Motor neuron (in vitro differentiated cells): Measurements from ENCODE around the gene FNDC3B. TPM values are rescaled to one million over a fixed set of nuclear protein-coding genes. Genes with fewer than 3 reads are reported as not detected.
A peak's percentile ranks its signal among the peaks of the same experiment; 100 is the strongest.

Experiments used
- ATAC-seq, 8 experiments: fragments of 200-7000 bp; cut with Tn5 transposase; replicated peaks in 6 of 8; 2 replicates each; pipeline ENCODE4 v1.8.0; 2021; ENCODE audit warnings: mild to moderate bottlenecking in 8 of 8, moderate library complexity in 8 of 8
- H3K27ac ChIP-seq, 2 donors: fragments of 250-450 bp; sonication (Bioruptor Pico); 2 replicates each; pipeline ENCODE4 v1.9.0; 2021; ENCODE audit warnings: antibody characterized with exemption in 2 of 2, mild to moderate bottlenecking in 2 of 2, moderate library complexity in 1 of 2
- H3K4me1 ChIP-seq, 2 donors: fragments of 250-450 bp; sonication (Bioruptor Pico); replicated peaks in 1 of 2; 2 replicates each; pipeline ENCODE4 v1.6.1; 2021; ENCODE audit warnings: antibody characterized with exemption in 2 of 2, mild to moderate bottlenecking in 2 of 2, moderate library complexity in 1 of 2
- H3K4me3 ChIP-seq, 5 donors: fragments of 250-450 bp; sonication (Bioruptor Pico); 2 replicates each; pipeline ENCODE4 v1.9.0; 2021; ENCODE audit warnings: antibody characterized with exemption in 5 of 5, mild to moderate bottlenecking in 5 of 5, moderate library complexity in 4 of 5
- WGBS, 10 experiments: fragments of 450-650 bp; shearing (Covaris generic); methylation state at CpG; one replicate each; pipeline ENCODE4 v1.0.0; 2022; 5-methylcytosine and 5-hydroxymethylcytosine counted together
- in situ Hi-C, 9 experiments: fragments of 400-800 bp; cut with MboI; loops; one replicate each; pipeline ENCODE4 v1.15.0; 2021; ENCODE audit warnings: low sequenced_read_pairs in 9 of 9, low pct_unique_long_range_greater_than_20kb in 2 of 9; ENCODE audit not compliant: unreplicated experiment in 9 of 9
- total RNA-seq, 8 experiments: library from RNA; unstranded; fragments of 300-600 nt; gene quantifications; 2 replicates each; pipeline versions ENCODE4 v1.2.3 to v1.2.4, GENCODE V29; 2022

FNDC3B gene
- total RNA-seq, 8 experiments from 2014 or later, result 12.4 to 77.0 (median 36.6) TPM

DNA sequence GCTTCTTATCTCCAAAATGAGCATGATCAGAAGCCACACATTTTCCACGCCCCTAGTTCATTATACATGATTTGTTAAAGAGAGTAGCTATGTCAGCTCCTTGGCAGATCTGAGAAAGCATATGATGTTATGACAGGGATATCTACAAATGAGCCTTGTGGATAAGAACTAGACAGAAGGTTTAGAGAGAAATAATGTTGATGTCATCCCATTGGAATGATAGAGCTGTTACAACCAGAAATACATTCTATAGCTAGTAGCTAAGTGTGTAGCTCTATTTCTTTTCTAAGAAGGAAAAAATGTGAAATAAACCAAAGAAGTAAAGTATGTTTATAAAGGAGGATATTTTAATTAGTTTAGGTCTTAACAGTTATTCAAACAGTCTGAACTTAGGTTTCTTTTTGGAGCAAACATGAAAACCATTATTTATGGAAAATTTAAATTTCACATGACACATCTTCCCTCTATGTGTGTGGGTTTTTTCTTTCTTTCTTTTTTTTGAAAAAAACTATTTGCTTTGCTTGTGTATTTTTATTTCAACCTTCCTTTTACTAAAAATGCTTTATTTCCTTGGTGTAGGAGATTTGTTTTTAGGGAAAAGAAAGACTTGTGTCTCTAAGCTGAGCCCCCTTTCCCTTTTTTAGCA is 241.2 kb downstream of the FNDC3B start:
- Histone ChIP-seq H3K4me3 (no peak overlapping the region), H3K27ac (no peak overlapping the region), H3K4me1 (peaks cover 0 to 3% of the 10 kb centered on the region in 2 donors)
- peak in 4 of 8 experiments; percentile 55 to 79 (median 74) for ATAC-seq
- 0 to 100% (median 91%) methylated on average over 1 of the region's 1 CpG for WGBS, 10 experiments
- in situ Hi-C loops, result no loop called here

DNA sequence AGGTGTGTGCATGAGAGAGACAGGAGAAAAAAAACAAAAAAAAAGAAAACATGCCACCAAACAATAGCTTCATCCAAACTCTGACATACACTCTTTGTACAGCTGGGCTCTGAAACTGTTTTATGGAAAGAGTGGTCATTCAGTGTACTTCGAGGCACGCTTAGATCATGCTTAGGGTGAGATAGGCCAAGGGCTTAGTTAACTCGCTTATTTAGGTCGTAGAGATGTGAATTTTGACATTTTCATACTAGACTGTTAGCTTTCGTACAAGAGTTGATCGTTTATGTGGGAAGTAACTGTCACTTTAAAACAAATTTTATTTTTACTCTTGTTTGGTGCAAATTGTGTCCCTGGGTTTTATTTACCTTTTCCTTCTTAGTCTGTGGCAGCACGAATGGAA is 242.5 kb downstream of the FNDC3B start:
- in situ Hi-C loops, result no loop called here
- WGBS, 10 experiments, result 80 to 100% (median 94%) methylated on average over 1 to 7 of the region's 7 CpGs; no CpG with 5 or more reads in 1 of the 10 experiments

DNA sequence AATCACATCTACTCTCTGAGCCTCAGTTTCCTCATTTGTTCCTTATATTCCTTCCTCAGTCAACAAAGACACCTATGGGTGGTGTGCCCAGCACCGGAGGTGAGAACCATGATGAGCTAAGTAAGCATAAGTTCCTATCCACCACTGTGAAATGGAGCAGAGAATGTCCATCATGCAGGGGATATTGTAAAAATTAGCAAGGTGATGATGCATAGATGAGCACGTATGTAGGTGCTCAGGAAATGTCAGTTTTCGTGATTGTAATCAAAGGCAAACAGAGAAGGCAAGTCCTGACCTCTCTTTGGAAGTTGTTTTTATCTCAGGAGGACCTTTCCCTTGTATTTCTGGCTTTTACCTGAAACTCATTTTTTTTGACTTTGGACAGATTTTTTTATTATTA is 243.5 kb downstream of the FNDC3B start:
- Histone ChIP-seq H3K27ac (no peak overlapping the region), H3K4me1 (peaks cover 0 to 3% of the 10 kb centered on the region in 2 donors), H3K4me3 (no peak overlapping the region)
- WGBS, 10 experiments, result 72 to 100% (median 98%) methylated on average over 1 to 3 of the region's 3 CpGs; no CpG with 5 or more reads in 2 of the 10 experiments
- ATAC-seq, result no peak
- in situ Hi-C loops, result no loop called here

More for the DNA sequence above, 242.5 kb downstream of the FNDC3B start:
- H3K4me3 ChIP-seq, result no peak overlapping the region
- ATAC-seq, result peak in 1 of 8 experiments; percentile 20
- H3K4me1 ChIP-seq, result peaks cover 0 to 3% of the 10 kb centered on the region in 2 donors
- H3K27ac ChIP-seq, result no peak overlapping the region

DNA sequence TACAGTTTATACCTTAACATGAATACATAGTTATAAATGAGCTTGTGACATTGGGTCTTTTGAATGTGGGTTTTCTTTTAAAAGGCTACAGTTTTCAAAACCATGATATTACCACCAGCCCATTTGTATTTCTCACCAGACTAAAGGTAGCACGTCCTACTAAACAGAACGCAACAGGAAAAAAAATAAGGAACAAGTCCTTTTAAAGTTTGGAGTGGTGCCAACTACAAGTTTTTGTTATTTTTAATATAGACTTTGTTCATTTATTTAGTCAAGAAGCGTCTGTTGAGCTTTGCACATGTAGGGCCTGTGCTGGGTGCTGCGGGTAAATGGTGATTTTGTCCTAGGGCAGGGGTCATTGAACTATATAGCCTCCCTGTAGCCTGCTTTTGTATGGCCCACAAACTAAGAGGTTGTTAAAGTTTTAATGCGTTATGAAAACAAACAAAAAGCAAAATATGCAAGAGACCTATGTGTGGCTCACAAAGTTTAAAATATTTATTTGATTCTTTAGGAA is 244.5 kb downstream of the FNDC3B start:
- H3K4me1 ChIP-seq, result peaks cover 0 to 3% of the 10 kb centered on the region in 2 donors
- no peak overlapping the region for H3K27ac ChIP-seq
- no peak overlapping the region for H3K4me3 ChIP-seq
- in situ Hi-C loops, result no loop called here
- no peak for ATAC-seq
- WGBS, 10 experiments, result 81 to 100% (median 97%) methylated on average over 2 to 5 of the region's 5 CpGs; no CpG with 5 or more reads in 1 of the 10 experiments

DNA sequence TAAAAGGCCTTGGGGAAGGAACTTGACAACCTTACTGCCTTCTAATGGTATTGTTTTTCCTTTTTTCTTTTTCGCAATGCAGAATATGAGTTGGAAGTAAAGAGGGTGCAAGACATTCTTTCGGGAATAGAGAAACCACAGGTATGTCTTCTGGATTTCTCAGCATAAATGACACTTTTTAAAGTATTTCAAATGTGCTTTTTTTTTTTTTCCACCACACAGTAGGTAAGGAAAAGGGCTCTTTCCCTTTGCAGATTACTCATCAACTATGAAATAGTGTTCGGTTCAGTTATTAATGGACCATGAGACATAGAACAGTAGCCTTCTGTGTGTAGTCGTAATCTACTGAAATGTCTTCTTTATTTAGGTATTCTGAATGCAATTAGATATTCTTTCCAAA is 246.5 kb downstream of the FNDC3B start:
- ATAC-seq, result no peak
- Histone ChIP-seq H3K4me3 (no peak overlapping the region), H3K4me1 (no peaks in the 10 kb centered on the region), H3K27ac (no peak overlapping the region)
- 56 to 100% (median 93%) methylated on average over 3 to 4 of the region's 4 CpGs for WGBS, 10 experiments
- in situ Hi-C loops, result no loop called here

- WGBS, 10 experiments, result 80 to 100% (median 90%) methylated on average over 1 to 3 of the region's 3 CpGs; no CpG with 5 or more reads in 3 of the 10 experiments
- Histone ChIP-seq H3K27ac (no peak overlapping the region), H3K4me3 (no peak overlapping the region), H3K4me1 (no peaks in the 10 kb centered on the region)
- ATAC-seq, result peak in 1 of 8 experiments; percentile 23
- in situ Hi-C loops, result no loop called here
Observed at GRCh38 chr3:172286548-172287148, 247.3 kb downstream of the FNDC3B start.

GRCh38 chr3:172287937-172288477 is 248.6 kb downstream of the FNDC3B start:
- no peak for ATAC-seq
- no peak overlapping the region for H3K27ac ChIP-seq
- no peaks in the 10 kb centered on the region for H3K4me1 ChIP-seq
- WGBS, 10 experiments, result 29 to 100% (median 92%) methylated on average over 1 to 4 of the region's 4 CpGs; no CpG with 5 or more reads in 1 of the 10 experiments
- in situ Hi-C loops, result no loop called here
- no peak overlapping the region for H3K4me3 ChIP-seq

GRCh38 chr3:172288651-172289050 is 249.3 kb downstream of the FNDC3B start:
- no peak overlapping the region for H3K4me3 ChIP-seq
- no peaks in the 10 kb centered on the region for H3K4me1 ChIP-seq
- H3K27ac ChIP-seq, result no peak overlapping the region
- no peak for ATAC-seq
- WGBS, 10 experiments, result 86 to 100% (median 95%) methylated on average over 1 to 3 of the region's 4 CpGs; no CpG with 5 or more reads in 3 of the 10 experiments
- in situ Hi-C loops, result no loop called here

- WGBS, 10 experiments, result 88 to 100% (median 97%) methylated on average over 1 to 5 of the region's 6 CpGs; no CpG with 5 or more reads in 6 of the 10 experiments
- no peaks in the 10 kb centered on the region for H3K4me1 ChIP-seq
- H3K27ac ChIP-seq, result no peak overlapping the region
- H3K4me3 ChIP-seq, result no peak overlapping the region
- ATAC-seq, result peak in 1 of 8 experiments; percentile 33
- in situ Hi-C loops, result no loop called here
Observed at GRCh38 chr3:172289583-172289982, 250.2 kb downstream of the FNDC3B start.

- no peak overlapping the region for H3K4me3 ChIP-seq
- no peak overlapping the region for H3K27ac ChIP-seq
- in situ Hi-C loops, result no loop called here
- ATAC-seq, result no peak
- WGBS, 10 experiments, result 88 to 100% (median 96%) methylated on average over 1 to 7 of the region's 7 CpGs
- H3K4me1 ChIP-seq, result no peaks in the 10 kb centered on the region
Observed at GRCh38 chr3:172290457-172290856, 251.1 kb downstream of the FNDC3B start.

- 75 to 100% (median 90%) methylated on average over 1 to 3 of the region's 3 CpGs; no CpG with 5 or more reads in 1 of the 10 experiments for WGBS, 10 experiments
- ATAC-seq, result no peak
- Histone ChIP-seq H3K4me1 (no peaks in the 10 kb centered on the region), H3K27ac (no peak overlapping the region), H3K4me3 (no peak overlapping the region)
- in situ Hi-C loops, result no loop called here
Observed at GRCh38 chr3:172291650-172292049, 252.3 kb downstream of the FNDC3B start.

DNA sequence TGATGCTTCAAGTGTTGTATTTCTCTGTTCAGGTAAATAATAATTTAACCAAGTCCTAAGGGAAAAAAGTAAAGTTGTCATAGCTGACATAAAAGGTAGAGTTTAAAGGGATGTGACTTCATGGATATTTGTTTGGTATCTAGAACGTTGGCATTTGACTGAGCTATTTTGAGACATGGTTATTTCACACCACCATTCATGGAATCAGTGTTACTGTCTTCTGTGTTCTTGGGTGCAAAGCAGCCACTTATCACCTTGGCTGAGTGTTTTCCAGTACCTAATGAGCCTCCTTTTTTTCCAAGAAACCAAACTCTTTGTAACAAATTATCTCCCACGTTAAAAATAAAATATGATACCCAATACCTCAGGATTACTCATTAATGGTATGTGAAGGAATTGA is 253.0 kb downstream of the FNDC3B start:
- 42 to 100% (median 80%) methylated on average over 1 to 2 of the region's 2 CpGs; no CpG with 5 or more reads in 1 of the 10 experiments for WGBS, 10 experiments
- Histone ChIP-seq H3K4me1 (no peaks in the 10 kb centered on the region), H3K4me3 (no peak overlapping the region), H3K27ac (no peak overlapping the region)
- no peak for ATAC-seq
- in situ Hi-C loops, result no loop called here

- no peak overlapping the region for H3K4me3 ChIP-seq
- H3K4me1 ChIP-seq, result no peaks in the 10 kb centered on the region
- no peak overlapping the region for H3K27ac ChIP-seq
- no peak for ATAC-seq
- WGBS, 10 experiments, result 80 to 100% (median 100%) methylated on average over 1 of the region's 2 CpGs; no CpG with 5 or more reads in 5 of the 10 experiments
- in situ Hi-C loops, result no loop called here
Observed at GRCh38 chr3:172293093-172293492, 253.7 kb downstream of the FNDC3B start.
